Activated naive CD8-positive, alpha-beta T cell treated with anti-CD3 and anti-CD28 coated beads, Interleukin-2, amount 50 U/mL, for 16 hours (primary cell): Measurements from ENCODE around the gene DIO2.

Experiments used
- DNase-seq: peaks from one replicate; pipeline ENCODE4 v3.0.0-alpha.2; 2020; ENCODE audit warnings: low read depth, low spot score

Gene DIO2

GRCh38 chr14:80167793-80168448, 43.4 kb downstream of the DIO2 start:
- no peak for DNase-seq

GRCh38 chr14:80164991-80165721, 46.1 kb downstream of the DIO2 start:
- no peak for DNase-seq

GRCh38 chr14:80152763-80153162, 58.5 kb downstream of the DIO2 start:
- DNase-seq = no peak

- no peak for DNase-seq
These were observed 59.1 kb downstream of the DIO2 start for GRCh38 chr14:80152166-80152565.

- DNase-seq = no peak
These were observed 61.0 kb downstream of the DIO2 start for GRCh38 chr14:80150301-80150700.
